PFSK-1 (cell line): ENCODE measurements around the gene DCAKD.

Experiments used
- POLR2AphosphoS5 ChIP-seq: IDR thresholded peaks from 2 replicates; pipeline ENCODE4 v1.6.1; 2012; ENCODE audit warnings: low read depth, mild to moderate bottlenecking, control low read depth, low read length, moderate library complexity
- REST ChIP-seq, 2 experiments: IDR thresholded peaks; 2 replicates each; pipeline versions ENCODE4 v1.6.1 to v1.8.0; 2011 to 2012; ENCODE audit warnings: low read depth in 2 of 2, low read length in 2 of 2, control low read depth in 1 of 2, inconsistent platforms in 1 of 2, mild to moderate bottlenecking in 1 of 2, moderate library complexity in 1 of 2; ENCODE audit not compliant: insufficient read depth in 1 of 2
- TAF1 ChIP-seq: IDR thresholded peaks from 2 replicates; pipeline ENCODE4 v1.6.1; 2012; ENCODE audit warnings: low read length, control low read depth, borderline replicate concordance; ENCODE audit not compliant: insufficient read depth

DNA sequence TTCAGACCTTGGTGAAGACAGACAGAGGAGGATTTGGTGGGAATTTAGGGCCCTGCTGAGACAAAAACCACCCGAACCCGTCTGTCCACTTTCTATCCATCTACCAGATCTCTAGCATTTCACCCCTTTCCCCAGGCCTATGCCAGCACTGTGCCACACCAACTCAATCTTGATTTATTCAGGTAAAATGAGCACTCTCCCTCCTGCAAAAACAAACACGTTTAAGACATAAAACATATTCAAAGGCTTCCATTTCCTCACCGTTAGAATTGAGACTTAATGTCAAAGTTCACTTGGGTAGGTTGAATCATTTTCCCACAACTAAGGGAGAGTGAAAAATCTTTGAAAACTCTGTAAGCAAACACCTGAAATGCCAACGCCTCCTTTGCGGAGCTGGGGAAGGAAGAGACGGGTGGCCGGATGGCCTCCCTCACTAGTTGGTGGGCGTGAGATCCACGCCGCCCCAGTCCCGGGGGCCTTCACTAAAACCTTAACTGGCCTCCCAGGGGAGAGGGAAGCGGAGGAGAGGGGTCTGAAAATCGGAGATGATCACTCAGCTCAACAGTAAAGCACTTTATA, 862 bp downstream of the DCAKD start:
- no peak for TF ChIP-seq REST (IDR thresholded peaks at IDR 0.05; ENCODE audit: insufficient read depth in 1 of 2, low read depth in 2 of 2, low read length in 2 of 2)
- TF ChIP-seq TAF1: no peak
- TF ChIP-seq POLR2AphosphoS5: no peak
